Upper lobe of left lung (tissue), 4 donors: ENCODE results near the gene LEMD1.

Experiments used
- EP300 ChIP-seq, 4 donors: sonication (generic); formaldehyde crosslinking; IDR thresholded peaks; one replicate each; pipeline ENCODE4 v1.5.1; 2017; ENCODE audit warnings: antibody characterized with exemption in 4 of 4, control low read depth in 2 of 4
- POLR2AphosphoS5 ChIP-seq, 2 donors: sonication (generic); formaldehyde crosslinking; IDR thresholded peaks; one replicate each; pipeline ENCODE4 v1.5.1; 2017; ENCODE audit warnings: antibody characterized with exemption in 2 of 2
- TF ChIP-seq, protein P1 (sequence below), 6 experiments: fragments of 450-650 bp in 4 of 6; fragments of 200-600 bp in 2 of 6; sonication (generic) in 2 of 6; IDR thresholded peaks; one replicate each; pipeline ENCODE4 v1.5.1; 2016 to 2019; ENCODE audit warnings: antibody characterized with exemption in 6 of 6

DNA sequence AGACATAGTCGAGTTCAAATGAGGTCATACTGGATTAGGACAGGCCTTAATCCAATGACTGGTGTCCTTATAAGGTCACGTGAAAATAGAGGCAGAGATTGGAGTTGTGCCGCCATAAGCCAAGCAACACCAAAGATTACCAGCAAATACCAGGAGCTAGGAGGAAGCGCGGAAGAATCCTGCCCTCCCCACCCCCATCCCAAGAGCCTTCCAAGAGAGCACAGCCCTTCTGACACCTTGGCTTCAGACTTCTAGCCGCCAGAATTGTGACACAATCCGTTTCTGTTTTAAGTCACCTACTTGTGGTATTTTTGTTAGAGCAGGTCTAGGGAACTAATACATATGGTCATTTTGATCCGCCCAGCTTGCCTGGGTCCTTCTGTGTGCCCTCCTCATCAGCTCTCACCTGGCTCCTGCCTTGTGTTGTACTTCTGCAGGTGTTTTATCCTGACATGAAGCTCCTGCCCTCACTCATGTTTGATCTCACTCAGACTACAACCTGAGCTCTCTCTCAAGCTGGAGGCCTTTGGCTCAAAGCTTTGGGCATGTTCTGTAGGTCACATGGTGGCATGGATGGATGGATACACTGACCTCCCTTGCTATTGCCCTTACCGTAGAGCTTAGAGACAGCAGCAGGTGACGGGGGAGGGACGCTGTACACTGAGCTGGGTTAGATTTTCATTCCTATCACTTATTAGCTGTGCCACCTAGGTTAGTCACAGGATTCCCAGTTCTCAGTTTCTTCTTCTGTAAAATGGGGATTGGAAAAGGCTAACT is 89.7 kb downstream of the LEMD1 start:
- TF ChIP-seq EP300 (IDR thresholded peaks at IDR 0.05) (no peak), POLR2AphosphoS5 (IDR thresholded peaks at IDR 0.05) (no peak)
- TF ChIP-seq, protein P1, sequence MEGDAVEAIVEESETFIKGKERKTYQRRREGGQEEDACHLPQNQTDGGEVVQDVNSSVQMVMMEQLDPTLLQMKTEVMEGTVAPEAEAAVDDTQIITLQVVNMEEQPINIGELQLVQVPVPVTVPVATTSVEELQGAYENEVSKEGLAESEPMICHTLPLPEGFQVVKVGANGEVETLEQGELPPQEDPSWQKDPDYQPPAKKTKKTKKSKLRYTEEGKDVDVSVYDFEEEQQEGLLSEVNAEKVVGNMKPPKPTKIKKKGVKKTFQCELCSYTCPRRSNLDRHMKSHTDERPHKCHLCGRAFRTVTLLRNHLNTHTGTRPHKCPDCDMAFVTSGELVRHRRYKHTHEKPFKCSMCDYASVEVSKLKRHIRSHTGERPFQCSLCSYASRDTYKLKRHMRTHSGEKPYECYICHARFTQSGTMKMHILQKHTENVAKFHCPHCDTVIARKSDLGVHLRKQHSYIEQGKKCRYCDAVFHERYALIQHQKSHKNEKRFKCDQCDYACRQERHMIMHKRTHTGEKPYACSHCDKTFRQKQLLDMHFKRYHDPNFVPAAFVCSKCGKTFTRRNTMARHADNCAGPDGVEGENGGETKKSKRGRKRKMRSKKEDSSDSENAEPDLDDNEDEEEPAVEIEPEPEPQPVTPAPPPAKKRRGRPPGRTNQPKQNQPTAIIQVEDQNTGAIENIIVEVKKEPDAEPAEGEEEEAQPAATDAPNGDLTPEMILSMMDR (IDR thresholded peaks at IDR 0.05) = no peak
